ENCODE measurements around the gene KCNJ10. TPM values are rescaled to one million over a fixed set of nuclear protein-coding genes. Genes with fewer than 3 reads are reported as not detected.

The KCNJ10 gene
- polyA plus RNA-seq, 4 donors: 1.0 to 29.7 (median 25.0) TPM

Other genes starting within 250 kb of the KCNJ10 start
- 1 to 10 TPM in 1 of 4 donors, under 1 TPM in 3; 0.42 to 1.1 (median 0.72) TPM for gene SLAMF8, start 243.3 kb downstream of the KCNJ10 start, polyA plus RNA-seq (ENCODE audit: insufficient read length in 4 of 4)
- under 1 TPM in 3 of 4 donors, not detected in 1; 0.11 to 0.76 (median 0.32) TPM for gene VSIG8, start 207.5 kb downstream of the KCNJ10 start, polyA plus RNA-seq (ENCODE audit: insufficient read length in 4 of 4)
- gene CFAP45, start 170.0 kb downstream of the KCNJ10 start, polyA plus RNA-seq (ENCODE audit: insufficient read length in 4 of 4): 1 to 10 TPM in 3 of 4 donors, under 1 TPM in 1; 0.38 to 4.1 (median 2.8) TPM
- gene TAGLN2, start 144.7 kb downstream of the KCNJ10 start, polyA plus RNA-seq (ENCODE audit: insufficient read length in 4 of 4): 100 to 1,000 TPM; 118 to 147 (median 142) TPM
- gene IGSF9, start 124.5 kb downstream of the KCNJ10 start, polyA plus RNA-seq (ENCODE audit: insufficient read length in 4 of 4): 10 to 100 TPM in 3 of 4 donors, 1 to 10 TPM in 1; 8.1 to 25.4 (median 13.2) TPM
- gene SLAMF9, start 115.9 kb downstream of the KCNJ10 start, polyA plus RNA-seq (ENCODE audit: insufficient read length in 4 of 4): not detected
- 10 to 100 TPM in 3 of 4 donors, 1 to 10 TPM in 1; 8.5 to 13.9 (median 13.2) TPM for gene PIGM, start 38.2 kb downstream of the KCNJ10 start, polyA plus RNA-seq (ENCODE audit: insufficient read length in 4 of 4)
- under 1 TPM; 0.11 to 0.29 (median 0.15) TPM for gene KCNJ9, start 11.4 kb upstream of the KCNJ10 start, polyA plus RNA-seq (ENCODE audit: insufficient read length in 4 of 4)
- gene IGSF8, start 28.5 kb upstream of the KCNJ10 start, polyA plus RNA-seq (ENCODE audit: insufficient read length in 4 of 4): 10 to 100 TPM; 18.3 to 40.3 (median 28.7) TPM
- gene ATP1A2, start 45.6 kb upstream of the KCNJ10 start, polyA plus RNA-seq (ENCODE audit: insufficient read length in 4 of 4): 1 to 10 TPM; 5.0 to 5.7 (median 5.5) TPM
- 1 to 10 TPM in 1 of 4 donors, under 1 TPM in 2, not detected in 1; 0.12 to 1.6 (median 0.37) TPM for gene ATP1A4, start 81.4 kb upstream of the KCNJ10 start, polyA plus RNA-seq (ENCODE audit: insufficient read length in 4 of 4)
- gene CASQ1, start 120.4 kb upstream of the KCNJ10 start, polyA plus RNA-seq (ENCODE audit: insufficient read length in 4 of 4): under 1 TPM; 0.17 to 0.68 (median 0.34) TPM
- gene PEA15, start 135.2 kb upstream of the KCNJ10 start, polyA plus RNA-seq (ENCODE audit: insufficient read length in 4 of 4): 100 to 1,000 TPM in 3 of 4 donors, 10 to 100 TPM in 1; 91.6 to 142 (median 122) TPM
- gene DCAF8, start 192.4 kb upstream of the KCNJ10 start, polyA plus RNA-seq (ENCODE audit: insufficient read length in 4 of 4): 100 to 1,000 TPM; 133 to 272 (median 213) TPM
- 10 to 100 TPM; 63.4 to 90.0 (median 85.5) TPM for gene PEX19, start 215.0 kb upstream of the KCNJ10 start, polyA plus RNA-seq (ENCODE audit: insufficient read length in 4 of 4)